Astrocyte (in vitro differentiated cells and primary cell): ENCODE results near the gene PRDM15.

ENCODE experiments used
- EZH2 ChIP-seq: IDR thresholded peaks from 2 replicates; pipeline ENCODE4 v1.6.1; 2012; ENCODE audit warnings: mild to moderate bottlenecking, low read length, inconsistent platforms; ENCODE audit not compliant: insufficient read depth
- TF ChIP-seq, protein P1 (sequence below): IDR thresholded peaks from 2 replicates; pipeline ENCODE4 v1.5.1; 2011; ENCODE audit warnings: low read depth, mild to moderate bottlenecking, inconsistent platforms, low read length, moderate library complexity; ENCODE audit not compliant: insufficient read depth

DNA sequence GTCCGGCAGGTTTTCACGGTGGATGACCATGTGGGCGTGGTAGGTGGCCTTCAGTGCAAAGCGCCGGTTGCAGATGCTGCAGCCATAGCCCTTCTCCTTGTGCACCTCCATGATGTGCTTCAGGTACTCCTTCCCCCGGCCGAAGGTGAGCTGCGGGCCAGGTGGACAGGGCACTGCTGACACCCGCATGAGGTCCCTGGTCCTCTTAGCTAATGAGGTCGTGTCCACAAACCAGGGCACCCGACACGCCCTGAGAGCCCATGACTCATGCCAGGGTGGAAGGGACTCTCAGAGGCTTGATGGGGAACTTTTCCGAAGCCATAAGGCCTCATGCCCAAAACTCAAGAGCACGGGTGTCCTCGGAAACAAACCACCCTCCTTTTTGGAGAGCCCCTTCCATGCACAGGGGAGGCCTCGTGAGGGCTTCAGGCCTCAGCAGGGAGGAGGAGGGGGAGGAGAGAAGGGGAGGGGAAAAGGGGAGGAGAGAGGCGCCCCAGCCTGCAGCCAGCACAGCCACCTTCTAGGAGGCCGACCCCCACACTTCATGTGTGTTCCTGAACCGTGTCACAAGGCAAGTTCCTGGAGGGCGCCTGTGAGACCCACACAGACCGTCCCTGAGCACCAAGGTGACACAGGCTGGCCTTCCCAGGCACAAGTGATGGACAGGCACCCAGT, 57.9 kb downstream of the PRDM15 start:
- TF ChIP-seq, protein P1, sequence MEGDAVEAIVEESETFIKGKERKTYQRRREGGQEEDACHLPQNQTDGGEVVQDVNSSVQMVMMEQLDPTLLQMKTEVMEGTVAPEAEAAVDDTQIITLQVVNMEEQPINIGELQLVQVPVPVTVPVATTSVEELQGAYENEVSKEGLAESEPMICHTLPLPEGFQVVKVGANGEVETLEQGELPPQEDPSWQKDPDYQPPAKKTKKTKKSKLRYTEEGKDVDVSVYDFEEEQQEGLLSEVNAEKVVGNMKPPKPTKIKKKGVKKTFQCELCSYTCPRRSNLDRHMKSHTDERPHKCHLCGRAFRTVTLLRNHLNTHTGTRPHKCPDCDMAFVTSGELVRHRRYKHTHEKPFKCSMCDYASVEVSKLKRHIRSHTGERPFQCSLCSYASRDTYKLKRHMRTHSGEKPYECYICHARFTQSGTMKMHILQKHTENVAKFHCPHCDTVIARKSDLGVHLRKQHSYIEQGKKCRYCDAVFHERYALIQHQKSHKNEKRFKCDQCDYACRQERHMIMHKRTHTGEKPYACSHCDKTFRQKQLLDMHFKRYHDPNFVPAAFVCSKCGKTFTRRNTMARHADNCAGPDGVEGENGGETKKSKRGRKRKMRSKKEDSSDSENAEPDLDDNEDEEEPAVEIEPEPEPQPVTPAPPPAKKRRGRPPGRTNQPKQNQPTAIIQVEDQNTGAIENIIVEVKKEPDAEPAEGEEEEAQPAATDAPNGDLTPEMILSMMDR: no peak
- no peak for TF ChIP-seq EZH2
